Measurements from ENCODE around the gene ZNRF1. TPM values are rescaled to one million over a fixed set of nuclear protein-coding genes. Genes with fewer than 3 reads are reported as not detected.
A peak's percentile ranks its signal among the peaks of the same experiment; 100 is the strongest.

The ZNRF1 gene
- total and polyA plus RNA-seq, 7 donors, result 10.6 to 33.0 (median 16.9) TPM

GRCh38 chr16:75101635-75102034 lies 102.8 kb downstream of the ZNRF1 start:
- no peak for DNase-seq
- Histone ChIP-seq H3K36me3 (no peaks in the 10 kb centered on the region), H3K4me3 (no peak overlapping the region), H3K27ac (no peak overlapping the region), H3K4me1 (peaks cover 0 to 86% (median 69%) of the 10 kb centered on the region in 4 donors), H3K9me3 (no peaks in the 10 kb centered on the region), H3K27me3 (no peaks in the 10 kb centered on the region)
- intact Hi-C loops (cut with DNase I), result loop anchor here (10.0 kb wide), 1 partner anchor 57 kb away; no protein-coding TSS in a partner anchor
- TF ChIP-seq, protein P1, sequence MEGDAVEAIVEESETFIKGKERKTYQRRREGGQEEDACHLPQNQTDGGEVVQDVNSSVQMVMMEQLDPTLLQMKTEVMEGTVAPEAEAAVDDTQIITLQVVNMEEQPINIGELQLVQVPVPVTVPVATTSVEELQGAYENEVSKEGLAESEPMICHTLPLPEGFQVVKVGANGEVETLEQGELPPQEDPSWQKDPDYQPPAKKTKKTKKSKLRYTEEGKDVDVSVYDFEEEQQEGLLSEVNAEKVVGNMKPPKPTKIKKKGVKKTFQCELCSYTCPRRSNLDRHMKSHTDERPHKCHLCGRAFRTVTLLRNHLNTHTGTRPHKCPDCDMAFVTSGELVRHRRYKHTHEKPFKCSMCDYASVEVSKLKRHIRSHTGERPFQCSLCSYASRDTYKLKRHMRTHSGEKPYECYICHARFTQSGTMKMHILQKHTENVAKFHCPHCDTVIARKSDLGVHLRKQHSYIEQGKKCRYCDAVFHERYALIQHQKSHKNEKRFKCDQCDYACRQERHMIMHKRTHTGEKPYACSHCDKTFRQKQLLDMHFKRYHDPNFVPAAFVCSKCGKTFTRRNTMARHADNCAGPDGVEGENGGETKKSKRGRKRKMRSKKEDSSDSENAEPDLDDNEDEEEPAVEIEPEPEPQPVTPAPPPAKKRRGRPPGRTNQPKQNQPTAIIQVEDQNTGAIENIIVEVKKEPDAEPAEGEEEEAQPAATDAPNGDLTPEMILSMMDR (IDR thresholded peaks at IDR 0.05), result no peak
- TF ChIP-seq POLR2A (IDR thresholded peaks at IDR 0.05), result no peak
- TF ChIP-seq EP300 (IDR thresholded peaks at IDR 0.05), result no peak
- no peak for TF ChIP-seq POLR2AphosphoS5 (IDR thresholded peaks at IDR 0.05)
- 82 to 94% methylated on average over 3 of the region's 3 CpGs for WGBS, 2 donors

- no peaks in the 10 kb centered on the region for H3K27me3 ChIP-seq
- H3K36me3 ChIP-seq, result no peaks in the 10 kb centered on the region
- no peak for TF ChIP-seq POLR2AphosphoS5 (IDR thresholded peaks at IDR 0.05)
- no peak for TF ChIP-seq EP300 (IDR thresholded peaks at IDR 0.05)
- no peak for TF ChIP-seq POLR2A (IDR thresholded peaks at IDR 0.05)
- TF ChIP-seq, protein P1 (IDR thresholded peaks at IDR 0.05), result no peak
- no peak overlapping the region for H3K4me3 ChIP-seq
- 96 to 97% methylated on average over 9 of the region's 9 CpGs for WGBS, 2 donors
- no peaks in the 10 kb centered on the region for H3K9me3 ChIP-seq
- H3K4me1 ChIP-seq, result peaks cover 0 to 86% (median 70%) of the 10 kb centered on the region in 4 donors
- intact Hi-C loops (cut with DNase I), result loop anchor here (10.0 kb wide), 1 partner anchor 58 kb away; no protein-coding TSS in a partner anchor
- H3K27ac ChIP-seq, result peak overlapping the region in 1 of 4 donors; percentile 17
- no peak for DNase-seq
These were observed 103.8 kb downstream of the ZNRF1 start for GRCh38 chr16:75102595-75102994.

DNA sequence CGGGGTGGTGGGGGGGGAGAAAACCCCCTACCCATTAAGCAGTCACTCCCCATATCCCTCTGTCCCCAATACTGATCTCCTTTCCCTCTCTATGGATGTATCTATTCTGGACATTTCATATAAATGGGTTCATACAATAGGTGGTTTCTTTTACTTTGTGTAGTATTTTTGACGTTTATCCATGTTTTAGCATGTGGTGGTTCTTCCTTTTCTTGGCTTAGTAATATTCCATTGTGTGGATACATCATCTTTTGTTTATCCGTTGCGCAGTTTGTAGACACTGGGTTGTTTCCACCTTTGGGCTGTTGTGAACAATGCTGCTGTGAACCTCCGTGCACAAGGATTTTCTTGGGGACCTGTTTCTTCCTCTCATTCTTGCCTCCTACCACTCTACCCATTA lies 105.2 kb downstream of the ZNRF1 start:
- Histone ChIP-seq H3K4me1 (peaks cover 0 to 86% (median 70%) of the 10 kb centered on the region in 4 donors), H3K27ac (peak overlapping the region in 3 of 4 donors; percentile 77 to 92 (median 89)), H3K36me3 (no peaks in the 10 kb centered on the region), H3K27me3 (no peaks in the 10 kb centered on the region), H3K4me3 (no peak overlapping the region), H3K9me3 (no peaks in the 10 kb centered on the region)
- DNase-seq, result no peak
- TF ChIP-seq POLR2A (IDR thresholded peaks at IDR 0.05) (no peak), EP300 (IDR thresholded peaks at IDR 0.05) (no peak), POLR2AphosphoS5 (IDR thresholded peaks at IDR 0.05) (no peak)
- TF ChIP-seq, protein P1 (IDR thresholded peaks at IDR 0.05), result no peak
- WGBS, 2 donors, result 96 to 97% methylated on average over 5 of the region's 5 CpGs
- intact Hi-C loops (cut with DNase I), result loop anchor here (2.0 to 10.0 kb wide), 2 partner anchors 43 to 59 kb away; no protein-coding TSS in a partner anchor

GRCh38 chr16:75104836-75105235 lies 106.0 kb downstream of the ZNRF1 start:
- peak; percentile 69 for DNase-seq
- 94 to 97% methylated on average over 11 of the region's 11 CpGs for WGBS, 2 donors
- Histone ChIP-seq H3K27ac (peak overlapping the region; percentile 77 to 92 (median 88)), H3K36me3 (no peaks in the 10 kb centered on the region), H3K9me3 (no peaks in the 10 kb centered on the region), H3K27me3 (no peaks in the 10 kb centered on the region), H3K4me3 (no peak overlapping the region), H3K4me1 (peaks cover 0 to 86% (median 70%) of the 10 kb centered on the region in 4 donors)
- TF ChIP-seq POLR2A (IDR thresholded peaks at IDR 0.05), result no peak
- TF ChIP-seq, protein P1 (IDR thresholded peaks at IDR 0.05), result no peak
- no peak for TF ChIP-seq EP300 (IDR thresholded peaks at IDR 0.05)
- no peak for TF ChIP-seq POLR2AphosphoS5 (IDR thresholded peaks at IDR 0.05)
- intact Hi-C loops (cut with DNase I), result loop anchor here (2.0 to 10.0 kb wide), 2 partner anchors 44 to 60 kb away; no protein-coding TSS in a partner anchor
